GM19395 (cell line): ENCODE measurements around the gene GAK.
"Not testable (repeated sequence)": the region's sequence is repeated elsewhere in the genome, so short reads cannot be mapped to it uniquely, and the experiment has no call there.

Experiments
- ATAC-seq: cut with Tn5 transposase; IDR thresholded peaks from one replicate; pipeline ENCODE4 v1.9.1; 2021; ENCODE audit warnings: mild to moderate bottlenecking, moderate library complexity; ENCODE audit not compliant: unreplicated experiment

The GAK gene

DNA sequence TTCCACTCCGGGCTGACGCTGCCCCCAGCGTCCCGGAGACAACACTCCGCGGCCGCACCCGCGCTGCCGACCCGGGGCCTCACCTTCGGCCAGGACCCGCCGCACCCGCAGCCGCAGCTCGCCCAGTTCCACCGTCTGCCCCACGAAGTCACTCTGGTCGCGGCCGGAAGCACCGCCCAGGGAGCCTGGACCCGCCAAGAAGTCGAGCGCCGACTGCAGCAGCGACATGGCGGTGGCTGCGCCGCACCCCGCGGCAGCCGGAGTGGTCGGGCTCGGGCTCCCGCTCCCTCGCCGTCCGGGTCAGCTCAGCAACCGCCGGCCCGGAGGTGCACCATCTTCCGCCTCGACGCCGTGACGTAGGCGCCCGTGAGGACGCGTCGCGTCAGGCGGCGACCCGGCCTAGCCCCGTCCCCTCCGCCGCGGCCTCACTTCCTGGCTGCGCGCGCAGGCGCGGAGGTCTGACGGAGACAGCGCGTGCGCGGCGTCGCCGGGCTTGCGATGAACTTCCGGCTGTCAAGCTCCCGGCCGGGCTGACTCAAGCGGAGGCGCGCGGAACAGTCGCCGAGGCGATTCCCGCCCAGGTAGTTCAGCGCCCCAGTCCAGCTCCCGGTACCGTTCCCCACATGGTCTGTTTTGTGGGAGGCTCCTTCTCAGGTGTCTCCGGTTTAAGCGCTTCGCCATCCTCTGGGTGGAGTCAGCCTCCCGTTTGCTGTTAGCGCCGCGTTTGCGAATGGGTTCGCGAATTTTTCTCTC, at the start of gene GAK, which contains the start of gene TMEM175:
Gene GAK (minus strand): TSS at position 357 of the 753 bp plus-strand sequence. CDS start 129 bp downstream, at position 228.
Gene TMEM175 (plus strand): TSS at position 501 of the 753 bp plus-strand sequence. CDS start 15,280 bp downstream, outside the sequence.
- peak; percentile 90 for ATAC-seq

GRCh38 chr4:978957-979701, 47.0 kb upstream of the GAK start:
- no peak for ATAC-seq

GRCh38 chr4:976016-976415, 43.9 kb upstream of the GAK start:
- ATAC-seq = not testable (repeated sequence)

DNA sequence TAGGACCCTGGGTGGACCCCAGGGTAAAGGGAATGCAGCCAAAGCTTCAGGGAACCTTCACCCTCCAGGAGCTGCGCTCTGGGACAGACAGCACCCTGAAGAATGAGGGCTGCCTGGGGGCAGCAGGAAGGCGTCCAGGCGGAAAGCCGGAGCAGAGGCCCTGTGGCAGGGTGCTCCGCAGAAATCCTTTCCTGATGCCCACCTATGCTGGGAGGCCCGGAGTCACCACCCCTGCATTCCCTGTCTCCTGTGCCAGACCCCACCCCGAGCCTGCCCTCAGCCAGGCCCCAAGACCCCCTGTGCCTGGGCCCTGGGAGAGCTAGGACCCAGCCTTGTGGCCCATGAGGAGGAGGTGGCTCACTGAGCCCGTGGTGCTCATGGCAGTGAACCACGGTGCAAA, 42.6 kb upstream of the GAK start:
- no peak for ATAC-seq

DNA sequence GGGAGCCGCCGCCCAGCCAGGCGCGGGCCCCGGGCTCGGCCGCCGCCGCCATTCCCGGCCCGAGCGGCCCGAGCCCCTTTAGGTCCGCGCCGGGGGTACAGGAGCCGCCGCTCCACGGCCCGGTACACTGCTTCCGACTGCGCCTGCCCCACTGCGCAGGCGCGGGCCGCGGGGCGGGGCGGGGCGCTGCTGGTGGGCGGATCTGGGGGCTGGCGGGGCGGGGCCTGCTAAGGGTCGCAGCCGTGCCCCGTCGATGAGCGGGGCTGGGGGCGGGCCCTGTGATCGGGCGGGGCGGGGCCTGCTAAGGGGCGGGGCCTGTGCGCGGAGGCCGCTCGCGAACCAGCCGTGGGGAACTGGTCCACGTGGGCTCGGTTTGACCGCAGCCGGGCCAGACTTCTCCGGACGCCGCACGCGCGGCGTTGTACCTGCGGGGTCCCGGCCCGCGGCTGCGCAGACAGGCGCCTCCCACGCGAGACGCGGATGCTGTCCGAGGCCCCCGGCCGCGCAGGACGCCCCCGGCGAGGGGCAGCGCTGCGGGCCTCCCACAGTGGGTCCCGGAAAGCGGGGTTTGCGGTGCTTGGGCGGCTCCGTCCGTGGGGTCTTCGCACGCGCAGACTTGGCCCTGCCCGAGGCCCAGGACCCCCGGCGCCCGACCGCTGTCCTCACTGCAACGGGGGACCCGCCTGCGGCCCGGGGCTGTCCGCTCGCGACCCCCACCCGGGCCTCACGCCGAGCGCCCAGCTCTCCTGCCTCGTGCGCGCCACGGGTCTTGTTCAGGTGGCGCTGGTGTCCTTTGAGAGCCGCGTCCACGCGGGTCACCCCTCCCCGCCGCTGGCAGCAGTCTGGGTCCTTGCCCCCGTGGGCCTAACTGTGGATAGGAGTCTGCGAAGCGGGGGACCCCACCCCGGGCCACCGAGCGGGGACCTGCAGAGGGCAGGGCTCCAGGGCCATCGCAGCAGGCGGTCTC, 41.6 kb upstream of the GAK start, which contains the start of gene DGKQ:
Gene DGKQ (minus strand): TSS at position 139 of the 967 bp plus-strand sequence. CDS start 87 bp downstream, at position 52.
- ATAC-seq = peak; percentile 61

DNA sequence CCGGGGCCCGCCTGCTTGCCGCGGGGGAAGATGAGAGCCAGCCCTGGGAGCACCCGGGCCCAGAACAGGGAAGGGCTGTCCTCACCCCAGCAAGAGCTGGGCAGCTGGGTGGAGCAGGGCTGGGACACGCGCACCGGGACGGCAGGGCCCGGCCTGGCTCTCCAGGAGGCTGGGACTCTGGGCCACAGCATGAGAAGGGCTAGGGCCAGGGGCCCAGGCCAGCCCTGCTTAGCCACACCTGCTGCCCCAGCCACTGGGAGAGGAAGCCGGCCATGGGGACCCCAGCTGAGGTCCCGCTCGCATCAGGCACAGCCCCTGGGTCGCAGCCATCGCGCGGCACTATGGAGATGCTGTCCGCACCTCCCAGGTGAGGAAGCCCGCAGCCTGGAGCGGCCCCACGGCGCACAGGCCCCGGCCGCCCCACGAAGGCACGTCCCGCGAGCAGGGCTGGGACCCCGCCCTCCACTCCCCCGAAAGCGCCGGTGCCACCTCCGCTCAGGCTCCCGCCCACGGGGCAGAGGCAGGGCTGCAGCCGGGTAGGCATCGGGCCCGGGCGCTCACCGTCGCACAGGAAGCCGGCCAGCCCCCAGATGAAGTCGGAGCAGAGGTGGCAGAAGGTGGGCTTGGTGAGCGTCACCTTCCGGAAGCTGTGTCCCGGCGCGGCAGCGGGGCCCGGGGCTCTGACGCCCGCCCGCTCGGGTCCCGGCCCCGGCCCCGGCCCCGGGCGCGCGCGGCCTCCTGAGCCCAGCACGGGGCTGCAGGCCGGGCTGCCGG, 40.7 kb upstream of the GAK start:
- peak; percentile 57 for ATAC-seq

DNA sequence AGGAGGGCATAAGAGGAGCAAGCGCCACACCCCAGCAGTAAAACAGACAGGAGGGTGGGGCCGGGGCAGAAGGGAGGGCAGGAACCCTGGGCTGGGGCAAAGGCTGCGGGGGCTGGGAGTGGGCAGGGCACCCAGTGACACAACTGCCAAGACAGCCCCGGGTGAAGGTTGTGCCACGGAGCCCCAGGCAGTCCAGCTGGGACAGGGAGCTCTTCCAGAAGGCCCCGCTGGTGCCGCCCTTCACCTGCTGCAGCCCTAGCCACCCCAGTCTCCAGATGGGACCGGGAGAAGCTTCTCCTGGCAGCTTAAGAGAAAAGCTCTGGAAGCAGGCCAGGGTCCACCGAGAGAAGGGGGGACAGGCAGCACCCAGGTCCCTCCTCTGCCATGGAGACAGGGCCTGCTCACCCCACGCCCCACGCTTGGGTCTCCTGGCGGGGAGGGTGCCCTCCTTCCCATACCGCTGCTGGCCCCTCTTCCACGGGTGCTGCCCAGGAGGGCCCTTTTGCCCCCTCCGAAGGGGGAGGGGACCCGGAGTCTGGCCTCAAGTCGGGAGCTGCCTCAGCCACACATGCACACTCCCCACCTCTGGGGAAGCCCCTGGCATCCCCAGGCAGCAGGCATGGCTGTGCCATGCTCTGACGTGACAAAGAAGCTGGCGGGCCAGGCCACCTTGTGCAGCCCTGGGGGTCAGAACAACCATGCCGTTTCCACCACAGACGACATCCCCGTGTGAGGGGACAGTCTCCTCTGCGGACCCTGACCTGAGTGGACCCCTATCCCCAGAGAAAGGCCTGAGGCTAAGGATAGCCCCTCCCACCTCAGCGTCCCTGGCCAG, 39.8 kb upstream of the GAK start:
- ATAC-seq = no peak

GRCh38 chr4:970854-971520, 38.9 kb upstream of the GAK start:
- ATAC-seq = no peak

DNA sequence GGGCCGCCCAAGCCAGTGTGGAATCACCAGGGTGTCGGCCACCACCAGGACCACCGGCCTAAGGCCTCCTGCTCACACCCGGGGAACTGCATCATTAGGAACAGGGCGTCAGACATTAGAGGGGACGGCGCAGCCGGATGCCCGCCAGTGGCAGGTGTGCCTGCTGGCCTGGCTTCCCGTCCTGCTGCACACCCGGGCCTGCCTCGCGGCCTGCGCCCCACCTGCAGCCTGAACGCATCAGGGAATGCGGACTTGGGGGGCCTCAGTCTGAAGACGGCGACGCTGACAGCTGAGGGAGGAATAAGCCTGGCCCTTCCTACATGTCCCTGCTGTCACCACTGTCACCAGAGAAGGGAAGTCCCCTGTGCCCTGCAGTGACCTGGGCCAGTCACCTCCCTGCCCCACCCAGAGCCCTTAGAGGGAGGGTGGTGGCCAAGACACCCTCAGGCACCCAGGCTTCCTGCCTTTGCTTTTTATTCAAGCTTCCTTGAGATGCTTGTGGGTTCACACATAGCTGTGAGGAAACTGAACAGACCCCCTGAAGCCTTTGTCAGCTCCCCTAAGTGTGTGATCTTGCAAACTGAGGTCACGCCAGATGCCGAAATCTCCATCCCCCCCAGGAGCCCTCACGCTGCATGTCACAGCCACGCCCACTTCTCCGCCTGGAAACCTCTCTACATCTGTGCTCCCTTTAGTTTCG, 38.1 kb upstream of the GAK start:
- no peak for ATAC-seq

DNA sequence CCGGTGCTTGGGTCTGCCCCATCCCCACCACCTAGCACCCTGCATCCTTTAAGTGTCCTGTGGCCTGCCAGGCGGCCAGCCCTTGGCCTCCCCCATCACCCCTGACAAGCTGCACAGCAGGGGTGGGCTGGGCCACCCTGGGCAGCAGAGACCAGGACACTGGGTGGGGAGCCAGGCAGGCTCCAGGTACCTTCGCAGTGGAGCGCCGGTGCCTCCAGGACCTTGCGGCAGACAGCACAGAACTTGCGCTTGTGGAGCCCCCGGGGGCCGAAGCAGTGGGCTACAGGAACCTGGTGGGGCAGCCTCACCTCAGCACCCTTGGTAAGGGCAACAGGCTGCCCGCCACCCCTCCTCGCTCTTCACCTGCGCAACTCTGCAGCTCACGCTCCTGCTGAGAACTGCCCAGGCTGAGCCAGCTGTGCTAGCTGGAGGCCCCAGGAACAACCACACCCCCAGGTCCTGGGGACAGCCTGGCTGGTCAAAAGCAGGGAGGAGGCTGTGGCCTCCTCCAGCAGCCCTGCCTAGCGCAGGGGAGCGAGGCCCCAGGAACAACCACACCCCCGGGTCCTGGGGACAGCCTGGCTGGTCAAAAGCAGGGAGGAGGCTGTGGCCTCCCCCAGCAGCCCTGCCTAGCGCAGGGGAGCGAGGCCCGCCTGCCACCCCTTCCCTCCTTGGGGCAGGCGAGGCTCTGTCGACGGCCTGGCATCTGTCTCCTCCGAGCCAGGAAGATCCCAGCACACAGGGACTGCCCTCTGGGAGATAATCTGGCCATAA, 36.7 kb upstream of the GAK start:
- ATAC-seq = no peak

- no peak for ATAC-seq
Observed at GRCh38 chr4:968221-968620, 36.1 kb upstream of the GAK start.

DNA sequence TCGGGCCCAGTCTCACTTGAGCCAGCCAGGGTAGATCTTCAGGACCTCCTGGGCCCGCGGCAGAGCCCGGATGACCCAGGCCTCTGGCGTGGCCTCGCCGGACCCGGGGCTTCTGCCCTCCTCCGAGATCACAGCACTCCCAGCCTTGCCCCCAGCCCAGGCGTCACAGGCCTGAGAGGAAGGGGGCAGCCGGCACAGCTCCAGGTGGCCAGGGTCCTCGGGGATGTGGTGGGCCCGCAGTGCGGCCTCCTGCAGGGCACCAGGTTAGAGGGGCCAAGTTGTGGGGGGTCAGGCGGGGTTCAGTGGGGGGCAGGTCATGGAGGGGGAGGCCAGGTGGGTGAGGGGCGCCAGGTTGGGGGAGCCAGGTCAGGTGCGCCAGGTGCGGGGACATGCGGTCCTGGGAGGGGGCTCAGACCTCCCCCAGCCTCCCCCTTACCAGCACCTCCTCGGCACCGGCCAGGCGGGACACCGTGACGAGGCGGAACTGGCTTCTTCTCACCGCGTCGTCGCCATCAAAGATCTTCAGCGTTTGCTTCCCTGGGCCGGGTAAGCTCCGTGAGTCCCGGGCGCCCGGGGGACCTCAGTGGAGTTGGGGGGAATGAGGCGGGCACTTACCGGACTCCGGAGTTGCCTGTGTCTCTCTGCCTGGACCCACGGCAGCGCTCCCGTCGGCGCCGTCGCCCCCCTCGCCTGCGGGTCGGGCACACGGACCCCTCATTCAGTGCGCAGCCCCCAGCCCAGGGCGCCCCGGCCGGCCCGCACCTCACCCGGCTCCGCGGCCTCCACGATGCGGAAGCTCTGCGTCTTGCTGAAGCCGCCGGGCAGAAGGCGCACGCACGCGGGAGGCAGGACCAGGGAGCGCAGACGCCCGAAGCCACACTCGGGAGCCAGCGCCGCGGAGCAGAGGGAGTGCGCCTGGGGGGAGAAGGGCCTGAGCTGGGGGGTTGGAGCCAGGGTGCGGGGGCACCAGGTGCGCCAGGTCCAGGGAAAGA, 35.3 kb upstream of the GAK start:
- ATAC-seq = no peak

GRCh38 chr4:966266-967112, 34.4 kb upstream of the GAK start:
- ATAC-seq = no peak

DNA sequence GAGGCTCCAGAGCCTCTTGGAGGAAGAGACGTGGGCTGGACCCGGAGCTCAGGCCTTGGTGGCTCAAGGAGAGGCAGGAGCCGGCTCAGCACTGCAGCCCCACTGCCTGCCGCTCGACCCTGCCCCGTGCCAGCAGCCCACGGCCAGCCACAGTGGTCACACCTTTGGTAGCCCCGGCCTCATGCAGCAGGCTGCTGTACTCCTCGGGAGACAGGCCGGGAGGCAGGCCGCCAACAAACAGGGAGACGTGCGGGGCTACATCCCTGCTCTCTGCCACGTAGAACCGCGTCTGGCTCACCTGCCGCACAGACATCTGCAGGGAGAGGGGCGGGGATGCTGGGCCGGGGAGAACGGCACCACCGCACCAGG, 33.6 kb upstream of the GAK start:
- no peak for ATAC-seq

- ATAC-seq = no peak
Observed at GRCh38 chr4:965048-965765, 33.1 kb upstream of the GAK start.
